IMR-90 (cell line): ENCODE measurements around the gene AMZ2. TPM values are rescaled to one million over a fixed set of nuclear protein-coding genes. Genes with fewer than 3 reads are reported as not detected.
"Not testable (repeated sequence)": the region's sequence is repeated elsewhere in the genome, so short reads cannot be mapped to it uniquely, and the experiment has no call there.

Source experiments
- ATAC-seq: fragments of 200-7000 bp; cut with Tn5 transposase; 2 replicates; pipeline ENCODE4 v1.9.1; 2020; ENCODE audit warnings: low read depth, mild to moderate bottlenecking, moderate library complexity
- BruUV-seq: library from RNA; stranded (reverse); fragments of 400-500 nt; replicated peaks from 2 replicates; lab custom pipeline; 2021; lab: Mats Ljungman, UMichigan
- CTCF ChIA-PET: fragments of 300-600 bp; formaldehyde crosslinking; extraction: SDS; loops from one replicate; lab custom pipeline; 2021; ENCODE audit warnings: antibody characterized with exemption; lab: Yijun Ruan, JAX
- POLR2A ChIA-PET: fragments of 300-600 bp; sonication (Branson Sonifier 250); formaldehyde crosslinking; loops from one replicate; lab custom pipeline; 2022; ENCODE audit warnings: antibody characterized with exemption; ENCODE audit not compliant: unreplicated experiment; lab: Charles Lee
- DNase-seq: peaks from one replicate; pipeline ENCODE4 v3.0.0; 2013
- H2AFZ ChIP-seq: replicated peaks from 2 replicates; pipeline ENCODE3; 2013; ENCODE audit warnings: low read length, mild to moderate bottlenecking; ENCODE audit not compliant: poor library complexity
- H2AK5ac ChIP-seq: 2 replicates; pipeline ENCODE4 v1.6.1; 2013; ENCODE audit warnings: low read depth, low read length, inconsistent platforms
- H2AK9ac ChIP-seq: replicated peaks from 2 replicates; pipeline ENCODE3; 2013; ENCODE audit warnings: mild to moderate bottlenecking, low read depth, low read length, moderate library complexity; ENCODE audit not compliant: poor library complexity
- H2BK120ac ChIP-seq: 2 replicates; pipeline ENCODE4 v1.6.1; 2013; ENCODE audit warnings: low read depth, low read length, inconsistent platforms
- H2BK15ac ChIP-seq: 3 replicates; pipeline ENCODE4 v1.6.1; 2013; ENCODE audit warnings: low read depth, low read length, inconsistent platforms
- H2BK20ac ChIP-seq: 2 replicates; pipeline ENCODE4 v1.6.1; 2013; ENCODE audit warnings: low read depth, mild to moderate bottlenecking, inconsistent platforms, low read length, moderate library complexity
- H2BK5ac ChIP-seq: 2 replicates; pipeline ENCODE4 v1.6.1; 2013; ENCODE audit warnings: mild to moderate bottlenecking, low read depth, low read length, inconsistent platforms; ENCODE audit not compliant: poor library complexity, severe bottlenecking
- H3K14ac ChIP-seq: replicated peaks from 2 replicates; pipeline ENCODE4 v1.6.1; 2013; ENCODE audit warnings: low read depth, low read length, inconsistent platforms
- H3K18ac ChIP-seq: 2 replicates; pipeline ENCODE4 v1.6.1; 2013; ENCODE audit warnings: low read depth, low read length, control low read depth
- H3K23ac ChIP-seq: 2 replicates; pipeline ENCODE4 v1.6.1; 2013; ENCODE audit warnings: low read depth, low read length, inconsistent platforms
- H3K27ac ChIP-seq: 2 replicates; pipeline ENCODE4 v1.5.1; 2013; ENCODE audit warnings: mild to moderate bottlenecking, control low read depth, low read length; ENCODE audit not compliant: insufficient read depth
- H3K27me3 ChIP-seq: 2 replicates; pipeline ENCODE4 v1.6.1; 2013; ENCODE audit warnings: low read length; ENCODE audit not compliant: control insufficient read depth, insufficient read depth
- H3K36me3 ChIP-seq: 2 replicates; pipeline ENCODE4 v1.6.1; 2013; ENCODE audit warnings: low read length, mixed read lengths; ENCODE audit not compliant: control insufficient read depth, insufficient read depth
- H3K4ac ChIP-seq: 2 replicates; pipeline ENCODE4 v1.6.1; 2013; ENCODE audit warnings: low read depth, low read length, inconsistent platforms
- H3K4me1 ChIP-seq: 2 replicates; pipeline ENCODE4 v1.6.1; 2013; ENCODE audit warnings: low read length, mixed read lengths; ENCODE audit not compliant: control insufficient read depth, insufficient read depth
- H3K4me2 ChIP-seq: 2 replicates; pipeline ENCODE4 v1.6.1; 2013; ENCODE audit warnings: low read depth, mild to moderate bottlenecking, control low read depth, low read length, moderate library complexity
- H3K4me3 ChIP-seq: 2 replicates; pipeline ENCODE4 v1.5.1; 2013; ENCODE audit warnings: low read depth, mild to moderate bottlenecking, control low read depth, low read length, moderate library complexity; ENCODE audit not compliant: insufficient read depth
- H3K56ac ChIP-seq: 2 replicates; pipeline ENCODE4 v1.6.1; 2013; ENCODE audit warnings: low read length, inconsistent platforms; ENCODE audit not compliant: insufficient read depth; ENCODE audit errors: extremely low read depth
- H3K79me1 ChIP-seq, 2 experiments: 2 replicates each; pipeline ENCODE4 v1.6.1; 2013; ENCODE audit warnings: low read length in 2 of 2, inconsistent platforms in 1 of 2, low read depth in 1 of 2
- H3K9ac ChIP-seq: 2 replicates; pipeline ENCODE4 v1.6.1; 2013; ENCODE audit warnings: low read depth, low read length, control low read depth
- H3K9me1 ChIP-seq: 2 replicates; pipeline ENCODE4 v1.6.1; 2013; ENCODE audit warnings: low read length, inconsistent platforms; ENCODE audit not compliant: insufficient read depth
- H3K9me3 ChIP-seq: 2 replicates; pipeline ENCODE4 v1.6.1; 2013; ENCODE audit warnings: low read length; ENCODE audit not compliant: control insufficient read depth, insufficient read depth
- H4K20me1 ChIP-seq: 2 replicates; pipeline ENCODE4 v1.6.1; 2013; ENCODE audit warnings: low read length, inconsistent platforms; ENCODE audit not compliant: insufficient read depth
- H4K5ac ChIP-seq: 2 replicates; pipeline ENCODE4 v1.6.1; 2013; ENCODE audit warnings: mild to moderate bottlenecking, low read depth, low read length, control low read depth
- H4K8ac ChIP-seq, 2 experiments: 2 replicates each; pipeline ENCODE4 v1.6.1; 2013; ENCODE audit warnings: low read depth in 2 of 2, low read length in 2 of 2, control low read depth in 1 of 2, inconsistent platforms in 1 of 2
- H4K91ac ChIP-seq: 2 replicates; pipeline ENCODE4 v1.6.1; 2013; ENCODE audit warnings: low read depth, low read length, inconsistent platforms; ENCODE audit not compliant: insufficient read depth
- WGBS, 2 experiments: methylation state at CpG; one replicate each; pipeline versions ENCODE4 v1.1.5 to v1.1.7; 2013; ENCODE audit warnings: missing lambda C conversion rate in 2 of 2; ENCODE audit not compliant: insufficient read length in 1 of 2; ENCODE audit errors: extremely low coverage in 2 of 2; 5-methylcytosine and 5-hydroxymethylcytosine counted together
- dilution Hi-C: fragments of 300-500 bp; cut with HindIII; formaldehyde crosslinking; loops from one replicate; pipeline ENCODE4 v1.14.3; 2018; ENCODE audit warnings: low sequenced_read_pairs; ENCODE audit not compliant: unreplicated experiment
- in situ Hi-C: fragments of 300-500 bp; cut with MboI; formaldehyde crosslinking; loops from 3 replicates; pipeline ENCODE4 v1.14.3; 2019; ENCODE audit warnings: low sequenced_read_pairs, inconsistent platforms, mixed read lengths
- intact Hi-C: fragments of 100-400 bp; cut with micrococcal nuclease; formaldehyde crosslinking; loops from 2 replicates; pipeline ENCODE4 v1.10.0; 2022
- polyA plus RNA-seq, 3 experiments: library from polyadenylated mRNA; depleted of rRNA; stranded (reverse); fragments of >200 nt; gene quantifications; 2 replicates each; pipeline ENCODE4 v1.2.3, GENCODE V29; 2012; ENCODE audit warnings: low replicate concordance in 1 of 3
- total RNA-seq: library from RNA; depleted of rRNA; stranded (reverse); fragments of >200 nt; gene quantifications from 2 replicates; pipeline ENCODE4 v1.2.3, GENCODE V29; 2012

Gene AMZ2
- total and polyA plus RNA-seq, 2 of the 4 experiments (the other 2 are of a cell fraction) = 65.4 to 90.2 TPM

GRCh38 chr17:68208651-68209050 is 39.2 kb upstream of the AMZ2 start:
- H3K14ac ChIP-seq, H3K4me1 ChIP-seq, H2AFZ ChIP-seq, H3K9me1 ChIP-seq, POLR2A ChIA-PET, H2AK5ac ChIP-seq, H3K4ac ChIP-seq, H3K4me2 ChIP-seq, BruUV-seq, H3K4me3 ChIP-seq, DNase-seq, in situ Hi-C loops, H2BK15ac ChIP-seq, H4K20me1 ChIP-seq, H3K9ac ChIP-seq, H3K23ac ChIP-seq, H2BK20ac ChIP-seq, H3K9me3 ChIP-seq, H4K91ac ChIP-seq, H3K27ac ChIP-seq, H2AK9ac ChIP-seq, H3K56ac ChIP-seq, H2BK5ac ChIP-seq, H4K5ac ChIP-seq, H4K8ac ChIP-seq, H3K27me3 ChIP-seq, CTCF ChIA-PET, ATAC-seq, H3K36me3 ChIP-seq, dilution Hi-C loops, H2BK120ac ChIP-seq, H3K18ac ChIP-seq: not testable (repeated sequence)
- WGBS, 2 experiments = 95% methylated on average over 8 of the region's 19 CpGs; no CpG with 5 or more reads in 1 of the 2 experiments
- H3K79me1 ChIP-seq = peaks cover 3 to 11% of the 10 kb centered on the region in 2 experiments
- intact Hi-C loops = loop anchor here (10.0 kb wide), 1 partner anchor 214 kb away; the partner anchor contains the start of gene C17orf58

DNA sequence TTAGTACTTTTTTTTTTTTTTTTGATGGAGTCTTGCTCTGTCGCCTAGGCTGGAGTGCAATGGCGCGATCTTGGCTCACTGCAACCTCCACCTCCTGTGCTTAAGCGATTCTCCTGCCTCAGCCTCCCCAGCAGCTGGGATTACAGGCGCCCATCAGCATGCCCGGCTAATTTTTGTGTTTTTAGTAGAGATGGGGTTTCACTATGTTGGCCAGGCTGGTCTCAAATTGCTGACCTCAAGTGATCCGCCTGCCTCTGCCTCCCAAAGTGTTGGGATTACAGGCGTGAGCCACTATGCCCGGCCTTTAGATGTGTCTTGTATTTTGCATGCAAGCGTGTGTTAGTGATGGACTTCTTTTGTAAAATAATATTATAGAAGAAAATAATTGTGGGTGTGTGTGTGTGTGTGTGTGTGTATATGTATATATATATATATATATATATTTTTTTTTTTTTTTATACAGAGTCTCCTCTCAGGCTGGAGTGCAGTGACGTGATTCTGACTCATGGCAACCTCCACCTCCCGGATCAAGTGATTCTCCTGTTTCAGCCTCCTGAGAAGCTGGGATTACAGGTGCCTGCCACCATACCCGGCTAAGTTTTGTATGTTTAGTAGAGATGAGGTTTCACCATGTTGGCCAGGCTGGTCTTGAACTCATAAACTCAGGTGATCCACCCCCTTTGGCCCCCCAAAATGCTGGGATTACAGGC is 38.5 kb upstream of the AMZ2 start:
- H2AK5ac ChIP-seq, H3K23ac ChIP-seq, H4K5ac ChIP-seq, BruUV-seq, H2AFZ ChIP-seq, H2BK15ac ChIP-seq, H3K9ac ChIP-seq, H3K4me2 ChIP-seq, H2BK5ac ChIP-seq, H2AK9ac ChIP-seq, ATAC-seq, H3K56ac ChIP-seq, DNase-seq, H2BK20ac ChIP-seq, H3K4me3 ChIP-seq, H3K27me3 ChIP-seq, H3K9me1 ChIP-seq, POLR2A ChIA-PET, H4K91ac ChIP-seq, CTCF ChIA-PET, dilution Hi-C loops, H3K9me3 ChIP-seq, H2BK120ac ChIP-seq, in situ Hi-C loops, H3K4ac ChIP-seq, H4K8ac ChIP-seq, H3K14ac ChIP-seq, H3K27ac ChIP-seq, H3K18ac ChIP-seq, H3K4me1 ChIP-seq, H3K36me3 ChIP-seq, H4K20me1 ChIP-seq: not testable (repeated sequence)
- H3K79me1 ChIP-seq = peaks cover 3 to 11% of the 10 kb centered on the region in 2 experiments
- WGBS, 2 experiments = no CpG with 5 or more reads among the region's 13 CpGs
- intact Hi-C loops = loop anchor here (10.0 kb wide), 1 partner anchor 215 kb away; the partner anchor contains the start of gene C17orf58
